ENCODE results near the gene MTHFR.

MTHFR gene

GRCh38 chr1:11751087-11751486 is 54.7 kb downstream of the MTHFR start:
- H3K27me3 ChIP-seq = no peaks in the 10 kb centered on the region
- no peaks in the 10 kb centered on the region for H3K9me3 ChIP-seq (replicated peaks in 1 of 11)
- H3K36me3 ChIP-seq = peaks cover 0 to 55% (median 48%) of the 10 kb centered on the region in 11 experiments; a peak in 20 of 22 replicates
- peak overlapping the region in 1 of 11 experiments; percentile 11; a peak in 2 of 22 replicates for H3K27ac ChIP-seq
- H3K4me3 ChIP-seq = no peak overlapping the region
- peaks cover 27 to 56% (median 48%) of the 10 kb centered on the region in 10 experiments for H3K4me1 ChIP-seq
- H4K20me1 ChIP-seq = peaks cover 0 to 20% (median 0%) of the 10 kb centered on the region in 11 experiments; a peak in 3 of 22 replicates
- TF ChIP-seq Cebpa-rat (IDR thresholded peaks at IDR 0.05) = no peak
- H3K9ac ChIP-seq = peak overlapping the region in 3 of 11 experiments; percentile 9 to 41 (median 32); a peak in 3 of 22 replicates
- no peak overlapping the region for H3K4me2 ChIP-seq

GRCh38 chr1:11749996-11750395 is 55.8 kb downstream of the MTHFR start:
- TF ChIP-seq Cebpa-rat (IDR thresholded peaks at IDR 0.05) = no peak
- H3K4me1 ChIP-seq = peaks cover 34 to 66% (median 58%) of the 10 kb centered on the region in 10 experiments
- H3K9ac ChIP-seq = 0 out of 22 replicates have a peak overlapping the region, but pooled peaks of 2 of the 11 experiments have one; percentile 15 to 41
- H3K27ac ChIP-seq = peak overlapping the region in 2 of 11 experiments; percentile 2 to 64; a peak in 1 of 22 replicates
- H3K4me3 ChIP-seq = no peak overlapping the region
- no peaks in the 10 kb centered on the region for H3K9me3 ChIP-seq (replicated peaks in 1 of 11)
- no peak overlapping the region for H3K4me2 ChIP-seq
- peaks cover 0 to 20% (median 0%) of the 10 kb centered on the region in 11 experiments; a peak in 5 of 22 replicates for H4K20me1 ChIP-seq
- peaks cover 0 to 66% (median 57%) of the 10 kb centered on the region in 11 experiments; a peak in 20 of 22 replicates for H3K36me3 ChIP-seq
- H3K27me3 ChIP-seq = no peaks in the 10 kb centered on the region

GRCh38 chr1:11749203-11749689 is 56.5 kb downstream of the MTHFR start:
- Histone ChIP-seq H3K9me3 (replicated peaks in 1 of 11) (no peaks in the 10 kb centered on the region), H3K4me1 (peaks cover 34 to 69% (median 59%) of the 10 kb centered on the region in 10 experiments), H3K27ac (peak overlapping the region in 8 of 11 experiments; percentile 32 to 71 (median 62); a peak in 16 of 22 replicates), H3K27me3 (no peaks in the 10 kb centered on the region), H3K9ac (peak overlapping the region in 10 of 11 experiments; percentile 7 to 65 (median 40); a peak in 11 of 22 replicates), H4K20me1 (peaks cover 0 to 23% (median 0%) of the 10 kb centered on the region in 11 experiments; a peak in 5 of 22 replicates), H3K36me3 (peaks cover 0 to 73% (median 59%) of the 10 kb centered on the region in 11 experiments; a peak in 20 of 22 replicates), H3K4me2 (peak overlapping the region in 10 of 11 experiments; percentile 10 to 78 (median 52); a peak in 20 of 22 replicates), H3K4me3 (no peak overlapping the region)
- no peak for TF ChIP-seq Cebpa-rat (IDR thresholded peaks at IDR 0.05)

GRCh38 chr1:11748294-11749202 is 57.2 kb downstream of the MTHFR start:
- no peaks in the 10 kb centered on the region for H3K27me3 ChIP-seq
- H3K4me1 ChIP-seq = peaks cover 34 to 69% (median 58%) of the 10 kb centered on the region in 10 experiments
- peak overlapping the region in 8 of 11 experiments; percentile 32 to 71 (median 62); a peak in 16 of 22 replicates for H3K27ac ChIP-seq
- H4K20me1 ChIP-seq = peaks cover 0 to 30% (median 0%) of the 10 kb centered on the region in 11 experiments; a peak in 5 of 22 replicates
- peak overlapping the region; percentile 14 to 78 (median 49); a peak in 21 of 22 replicates for H3K4me2 ChIP-seq
- no peaks in the 10 kb centered on the region for H3K9me3 ChIP-seq (replicated peaks in 1 of 11)
- H3K9ac ChIP-seq = peak overlapping the region in 10 of 11 experiments; percentile 11 to 65 (median 40); a peak in 13 of 22 replicates
- H3K36me3 ChIP-seq = peaks cover 0 to 79% (median 59%) of the 10 kb centered on the region in 11 experiments; a peak in 20 of 22 replicates
- no peak for TF ChIP-seq Cebpa-rat (IDR thresholded peaks at IDR 0.05)
- no peak overlapping the region for H3K4me3 ChIP-seq

- H3K4me2 ChIP-seq = peak overlapping the region in 10 of 11 experiments; percentile 1 to 78 (median 46); a peak in 15 of 22 replicates
- TF ChIP-seq Cebpa-rat (IDR thresholded peaks at IDR 0.05) = no peak
- no peak overlapping the region for H3K4me3 ChIP-seq
- peaks cover 0 to 82% (median 59%) of the 10 kb centered on the region in 11 experiments; a peak in 20 of 22 replicates for H3K36me3 ChIP-seq
- peaks cover 0 to 42% (median 0%) of the 10 kb centered on the region in 11 experiments; a peak in 7 of 22 replicates for H4K20me1 ChIP-seq
- no peaks in the 10 kb centered on the region for H3K9me3 ChIP-seq (replicated peaks in 1 of 11)
- H3K9ac ChIP-seq = peak overlapping the region in 3 of 11 experiments; percentile 23 to 65 (median 36); a peak in 5 of 22 replicates
- H3K4me1 ChIP-seq = peaks cover 28 to 66% (median 56%) of the 10 kb centered on the region in 10 experiments
- H3K27me3 ChIP-seq = no peaks in the 10 kb centered on the region
- peak overlapping the region in 7 of 11 experiments; percentile 8 to 71 (median 64); a peak in 8 of 22 replicates for H3K27ac ChIP-seq
Observed at GRCh38 chr1:11746795-11747487, 58.8 kb downstream of the MTHFR start.

- H3K4me3 ChIP-seq = no peak overlapping the region
- peaks cover 0 to 51% (median 0%) of the 10 kb centered on the region in 11 experiments; a peak in 7 of 22 replicates for H4K20me1 ChIP-seq
- TF ChIP-seq Cebpa-rat (IDR thresholded peaks at IDR 0.05) = no peak
- peaks cover 0 to 78% (median 55%) of the 10 kb centered on the region in 11 experiments; a peak in 20 of 22 replicates for H3K36me3 ChIP-seq
- no peaks in the 10 kb centered on the region for H3K27me3 ChIP-seq
- H3K9ac ChIP-seq = peak overlapping the region in 2 of 11 experiments; percentile 12 to 62; a peak in 3 of 22 replicates
- H3K27ac ChIP-seq = peak overlapping the region in 2 of 11 experiments; percentile 19 to 64; a peak in 2 of 22 replicates
- no peaks in the 10 kb centered on the region for H3K9me3 ChIP-seq (replicated peaks in 1 of 11)
- peaks cover 34 to 71% (median 62%) of the 10 kb centered on the region in 10 experiments for H3K4me1 ChIP-seq
- H3K4me2 ChIP-seq = peak overlapping the region in 10 of 11 experiments; percentile 1 to 78 (median 54); a peak in 19 of 22 replicates
Observed at GRCh38 chr1:11746092-11746491, 59.7 kb downstream of the MTHFR start.

- Histone ChIP-seq H3K4me3 (no peak overlapping the region), H3K27me3 (no peaks in the 10 kb centered on the region), H3K27ac (peak overlapping the region in 1 of 11 experiments; percentile 9; a peak in 1 of 22 replicates), H3K4me2 (no peak overlapping the region), H3K9me3 (replicated peaks in 1 of 11) (no peaks in the 10 kb centered on the region), H3K4me1 (peaks cover 52 to 89% (median 80%) of the 10 kb centered on the region in 10 experiments), H3K9ac (no peak overlapping the region), H4K20me1 (peaks cover 0 to 66% (median 0%) of the 10 kb centered on the region in 11 experiments; a peak in 6 of 22 replicates), H3K36me3 (peaks cover 0 to 60% (median 37%) of the 10 kb centered on the region in 11 experiments; a peak in 20 of 22 replicates)
- TF ChIP-seq Cebpa-rat (IDR thresholded peaks at IDR 0.05) = no peak
Observed at GRCh38 chr1:11744287-11744686, 61.5 kb downstream of the MTHFR start.
